Panc1 (cell line): ENCODE measurements around the gene GPC6.

Source experiments
- POLR2AphosphoS5 ChIP-seq: IDR thresholded peaks from 2 replicates; pipeline ENCODE4 v1.6.1; 2012; ENCODE audit warnings: mild to moderate bottlenecking, low read depth, low read length, moderate library complexity
- TCF7L2 ChIP-seq: IDR thresholded peaks from 2 replicates; pipeline ENCODE4 v1.6.1; 2011; ENCODE audit warnings: mild to moderate bottlenecking, low read depth, low read length, inconsistent platforms
- TF ChIP-seq, protein P1 (sequence below): fragments of 450-650 bp; IDR thresholded peaks from 2 replicates; pipeline ENCODE4 v1.5.1; 2017; ENCODE audit warnings: mild to moderate bottlenecking

DNA sequence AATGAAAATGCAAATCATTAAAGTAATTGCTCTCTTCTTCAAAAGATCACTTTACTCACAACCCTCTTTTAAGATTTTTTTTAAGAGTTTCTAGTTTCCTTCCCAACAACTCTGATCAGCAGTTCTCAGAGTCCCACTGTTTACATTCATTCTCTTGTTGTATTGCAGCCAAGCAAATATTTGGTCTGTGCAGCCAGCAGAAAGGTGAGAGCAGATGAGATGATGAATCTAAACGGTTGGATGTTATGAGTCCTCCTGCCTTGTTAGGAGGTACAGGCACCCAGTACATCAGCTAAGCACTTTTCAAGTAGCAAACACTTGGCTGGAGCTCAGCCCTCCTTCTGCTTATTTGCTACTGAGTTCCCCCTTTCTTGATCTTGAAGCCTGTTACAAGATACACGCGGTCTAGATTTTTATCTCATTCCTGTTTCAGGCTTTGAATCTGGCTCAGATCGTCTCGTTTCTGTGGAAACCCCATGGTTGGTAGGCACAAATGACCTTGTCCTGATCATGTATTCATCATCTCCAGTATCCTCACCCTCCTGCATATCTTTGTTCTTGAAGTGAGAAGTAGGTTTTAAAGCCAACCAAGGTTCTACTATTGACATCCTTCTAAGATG, 952.1 kb downstream of the GPC6 start:
- TF ChIP-seq, protein P1, sequence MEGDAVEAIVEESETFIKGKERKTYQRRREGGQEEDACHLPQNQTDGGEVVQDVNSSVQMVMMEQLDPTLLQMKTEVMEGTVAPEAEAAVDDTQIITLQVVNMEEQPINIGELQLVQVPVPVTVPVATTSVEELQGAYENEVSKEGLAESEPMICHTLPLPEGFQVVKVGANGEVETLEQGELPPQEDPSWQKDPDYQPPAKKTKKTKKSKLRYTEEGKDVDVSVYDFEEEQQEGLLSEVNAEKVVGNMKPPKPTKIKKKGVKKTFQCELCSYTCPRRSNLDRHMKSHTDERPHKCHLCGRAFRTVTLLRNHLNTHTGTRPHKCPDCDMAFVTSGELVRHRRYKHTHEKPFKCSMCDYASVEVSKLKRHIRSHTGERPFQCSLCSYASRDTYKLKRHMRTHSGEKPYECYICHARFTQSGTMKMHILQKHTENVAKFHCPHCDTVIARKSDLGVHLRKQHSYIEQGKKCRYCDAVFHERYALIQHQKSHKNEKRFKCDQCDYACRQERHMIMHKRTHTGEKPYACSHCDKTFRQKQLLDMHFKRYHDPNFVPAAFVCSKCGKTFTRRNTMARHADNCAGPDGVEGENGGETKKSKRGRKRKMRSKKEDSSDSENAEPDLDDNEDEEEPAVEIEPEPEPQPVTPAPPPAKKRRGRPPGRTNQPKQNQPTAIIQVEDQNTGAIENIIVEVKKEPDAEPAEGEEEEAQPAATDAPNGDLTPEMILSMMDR, result no peak
- TF ChIP-seq POLR2AphosphoS5 (no peak), TCF7L2 (no peak)
